Neuronal stem cell (in vitro differentiated cells): ENCODE results near the gene GPR87.

Source experiments
- DNase-seq: peaks from one replicate; pipeline ENCODE4 v3.0.0-alpha.2; 2013; ENCODE audit warnings: low spot score
- H2AFZ ChIP-seq: one replicate; pipeline ENCODE4 v1.6.1; 2013; ENCODE audit warnings: mild to moderate bottlenecking, low read length, inconsistent platforms
- H2AK5ac ChIP-seq: 2 replicates; pipeline ENCODE4 v1.6.1; 2013; ENCODE audit warnings: low read depth, mild to moderate bottlenecking, inconsistent platforms, low read length, moderate library complexity, mixed read lengths
- H2BK120ac ChIP-seq: 2 replicates; pipeline ENCODE4 v1.6.1; 2013; ENCODE audit warnings: low read depth, mild to moderate bottlenecking, inconsistent platforms, low read length, moderate library complexity, mixed read lengths
- H2BK12ac ChIP-seq: one replicate; pipeline ENCODE4 v1.6.1; 2013; ENCODE audit warnings: low read length, inconsistent platforms
- H2BK15ac ChIP-seq: 2 replicates; pipeline ENCODE4 v1.6.1; 2013; ENCODE audit warnings: mild to moderate bottlenecking, low read length, inconsistent platforms, mixed read lengths
- H2BK5ac ChIP-seq: one replicate; pipeline ENCODE4 v1.6.1; 2013; ENCODE audit warnings: inconsistent platforms, mild to moderate bottlenecking, low read length, moderate library complexity
- H3K14ac ChIP-seq: one replicate; pipeline ENCODE4 v1.6.1; 2013; ENCODE audit warnings: low read length, inconsistent platforms
- H3K18ac ChIP-seq: 2 replicates; pipeline ENCODE4 v1.6.1; 2013; ENCODE audit warnings: low read length, inconsistent platforms
- H3K23ac ChIP-seq: 2 replicates; pipeline ENCODE4 v1.6.1; 2013; ENCODE audit warnings: low read depth, mild to moderate bottlenecking, mixed read lengths, low read length, inconsistent platforms; ENCODE audit not compliant: poor library complexity
- H3K27ac ChIP-seq: replicated peaks from 3 replicates; pipeline ENCODE4 v1.5.1; 2013; ENCODE audit warnings: low read length, inconsistent platforms
- H3K27me3 ChIP-seq, 3 experiments: 2 replicates each; pipeline ENCODE4 v1.6.1; 2013; ENCODE audit warnings: low read length in 3 of 3, mild to moderate bottlenecking in 2 of 3, inconsistent platforms in 1 of 3, low read depth in 1 of 3, mixed read lengths in 1 of 3, moderate library complexity in 1 of 3; ENCODE audit not compliant: control insufficient read depth in 3 of 3, insufficient read depth in 3 of 3
- H3K36me3 ChIP-seq, 2 donors: replicated peaks in 1 of 2; 2 replicates each; pipeline ENCODE4 v1.6.1; 2013; ENCODE audit warnings: low read length in 2 of 2; ENCODE audit not compliant: control insufficient read depth in 2 of 2, insufficient read depth in 2 of 2
- H3K4ac ChIP-seq: 2 replicates; pipeline ENCODE4 v1.6.1; 2013; ENCODE audit warnings: inconsistent platforms, mild to moderate bottlenecking, low read length, moderate library complexity
- H3K4me1 ChIP-seq, 2 donors: 1 replicate in 1 of 2; 2 replicates in 1 of 2; pipeline ENCODE4 v1.6.1; 2013; ENCODE audit warnings: low read length in 2 of 2, low read depth in 1 of 2; ENCODE audit not compliant: control insufficient read depth in 2 of 2, insufficient read depth in 1 of 2
- H3K4me2 ChIP-seq: one replicate; pipeline ENCODE4 v1.6.1; 2013; ENCODE audit warnings: mild to moderate bottlenecking, low read length, inconsistent platforms; ENCODE audit not compliant: insufficient read depth, poor library complexity, severe bottlenecking
- H3K4me3 ChIP-seq, 2 donors: 2 replicates each; pipeline ENCODE4 v1.5.1; 2013; ENCODE audit warnings: low read length in 2 of 2, mild to moderate bottlenecking in 2 of 2, inconsistent platforms in 1 of 2, moderate library complexity in 1 of 2
- H3K79me1 ChIP-seq: one replicate; pipeline ENCODE4 v1.6.1; 2013; ENCODE audit warnings: low read depth, mild to moderate bottlenecking, inconsistent platforms, low read length, moderate library complexity
- H3K9ac ChIP-seq: one replicate; pipeline ENCODE4 v1.6.1; 2013; ENCODE audit warnings: mild to moderate bottlenecking, low read depth, low read length, inconsistent platforms; ENCODE audit not compliant: poor library complexity
- H3K9me3 ChIP-seq, 2 donors: replicated peaks in 1 of 2; 2 replicates each; pipeline versions ENCODE3 to v1.6.1; 2013; ENCODE audit warnings: low read length in 2 of 2, mild to moderate bottlenecking in 2 of 2, inconsistent platforms in 1 of 2, low read depth in 1 of 2, mixed read lengths in 1 of 2, moderate library complexity in 1 of 2; ENCODE audit not compliant: control insufficient read depth in 2 of 2, insufficient read depth in 1 of 2
- H4K8ac ChIP-seq: one replicate; pipeline ENCODE4 v1.6.1; 2013; ENCODE audit warnings: low read depth, mild to moderate bottlenecking, inconsistent platforms, low read length, moderate library complexity
- H4K91ac ChIP-seq: one replicate; pipeline ENCODE4 v1.6.1; 2013; ENCODE audit warnings: low read length, low read depth, mild to moderate bottlenecking, inconsistent platforms; ENCODE audit not compliant: poor library complexity
- WGBS, 2 donors: extraction: QIAGEN DNeasy Blood & Tissue Kit; methylation state at CpG; one replicate each; pipeline ENCODE4 v1.1.7; 2013; ENCODE audit warnings: missing lambda C conversion rate in 2 of 2, mixed read lengths in 1 of 2; ENCODE audit not compliant: insufficient read length in 2 of 2, insufficient replicate concordance in 1 of 2; ENCODE audit errors: extremely low coverage in 2 of 2; 5-methylcytosine and 5-hydroxymethylcytosine counted together

GPR87 gene

DNA sequence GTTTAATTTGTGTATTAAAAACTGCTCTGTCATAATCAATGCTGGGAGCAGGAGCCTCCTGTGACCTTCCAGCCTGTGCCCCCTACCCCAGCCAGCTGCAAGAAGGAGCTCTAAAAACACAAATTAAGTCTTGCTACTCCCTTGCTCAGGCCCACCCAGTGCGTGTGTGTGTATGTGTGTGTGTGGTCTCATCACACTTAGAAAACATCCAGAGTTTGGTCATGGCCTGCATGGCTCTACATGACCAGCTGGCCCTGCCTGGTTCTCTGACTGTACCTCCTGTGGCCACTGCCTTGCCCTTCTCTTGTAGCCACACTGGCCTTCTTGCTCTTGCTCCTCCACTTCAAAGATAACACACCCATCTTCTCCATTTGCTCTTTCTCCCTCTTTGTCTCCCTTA, 52.0 kb downstream of the GPR87 start:
- WGBS, 2 donors: no CpG with 5 or more reads among the region's 1 CpG
- Histone ChIP-seq H3K4me3 (no peak overlapping the region), H4K91ac (no peak overlapping the region), H3K4me1 (peaks cover 0 to 3% of the 10 kb centered on the region in 2 donors), H2BK15ac (no peak overlapping the region), H3K36me3 (peaks cover 0 to 2% of the 10 kb centered on the region in 2 donors), H3K27ac (no peak overlapping the region), H3K9ac (no peak overlapping the region), H2BK120ac (no peak overlapping the region), H2BK5ac (no peak overlapping the region), H3K14ac (no peak overlapping the region), H3K79me1 (no peaks in the 10 kb centered on the region), H2BK12ac (no peak overlapping the region), H3K18ac (no peak overlapping the region), H3K9me3 (no peaks in the 10 kb centered on the region), H3K4ac (no peak overlapping the region), H3K4me2 (no peak overlapping the region), H4K8ac (no peak overlapping the region), H2AK5ac (no peak overlapping the region), H3K23ac (no peak overlapping the region), H2AFZ (no peak overlapping the region), H3K27me3 (no peaks in the 10 kb centered on the region)
- DNase-seq: no peak

GRCh38 chr3:151262871-151263525, 53.6 kb downstream of the GPR87 start:
- H3K23ac ChIP-seq: no peak overlapping the region
- no peak overlapping the region for H3K4me2 ChIP-seq
- H3K4me3 ChIP-seq: no peak overlapping the region
- no peaks in the 10 kb centered on the region for H3K79me1 ChIP-seq
- no peaks in the 10 kb centered on the region for H3K27me3 ChIP-seq
- no peak overlapping the region for H2BK12ac ChIP-seq
- peaks cover 0 to 3% of the 10 kb centered on the region in 2 donors for H3K4me1 ChIP-seq
- no peaks in the 10 kb centered on the region for H3K9me3 ChIP-seq
- H4K8ac ChIP-seq: no peak overlapping the region
- no peak overlapping the region for H2AK5ac ChIP-seq
- H3K36me3 ChIP-seq: peaks cover 0 to 2% of the 10 kb centered on the region in 2 donors
- H3K18ac ChIP-seq: no peak overlapping the region
- H2BK15ac ChIP-seq: no peak overlapping the region
- H2AFZ ChIP-seq: no peak overlapping the region
- H3K14ac ChIP-seq: no peak overlapping the region
- H2BK5ac ChIP-seq: no peak overlapping the region
- WGBS, 2 donors: no CpG with 5 or more reads among the region's 8 CpGs
- DNase-seq: no peak
- H3K4ac ChIP-seq: no peak overlapping the region
- no peak overlapping the region for H3K27ac ChIP-seq
- no peak overlapping the region for H4K91ac ChIP-seq
- H2BK120ac ChIP-seq: no peak overlapping the region
- H3K9ac ChIP-seq: no peak overlapping the region

- H3K79me1 ChIP-seq: no peaks in the 10 kb centered on the region
- H3K4ac ChIP-seq: no peak overlapping the region
- H3K27me3 ChIP-seq: no peaks in the 10 kb centered on the region
- no peak overlapping the region for H3K9ac ChIP-seq
- H2AK5ac ChIP-seq: no peak overlapping the region
- H3K4me2 ChIP-seq: no peak overlapping the region
- H3K27ac ChIP-seq: no peak overlapping the region
- H4K91ac ChIP-seq: no peak overlapping the region
- H3K9me3 ChIP-seq: no peaks in the 10 kb centered on the region
- peaks cover 0 to 2% of the 10 kb centered on the region in 2 donors for H3K36me3 ChIP-seq
- H2AFZ ChIP-seq: no peak overlapping the region
- H2BK12ac ChIP-seq: no peak overlapping the region
- no CpG with 5 or more reads among the region's 3 CpGs for WGBS, 2 donors
- no peak overlapping the region for H2BK5ac ChIP-seq
- no peak overlapping the region for H3K23ac ChIP-seq
- no peak overlapping the region for H3K4me3 ChIP-seq
- H3K14ac ChIP-seq: no peak overlapping the region
- no peak overlapping the region for H2BK120ac ChIP-seq
- H3K18ac ChIP-seq: no peak overlapping the region
- no peak for DNase-seq
- no peak overlapping the region for H4K8ac ChIP-seq
- no peaks in the 10 kb centered on the region for H3K4me1 ChIP-seq
- H2BK15ac ChIP-seq: no peak overlapping the region
These were observed 57.0 kb downstream of the GPR87 start for GRCh38 chr3:151259664-151260063.

DNA sequence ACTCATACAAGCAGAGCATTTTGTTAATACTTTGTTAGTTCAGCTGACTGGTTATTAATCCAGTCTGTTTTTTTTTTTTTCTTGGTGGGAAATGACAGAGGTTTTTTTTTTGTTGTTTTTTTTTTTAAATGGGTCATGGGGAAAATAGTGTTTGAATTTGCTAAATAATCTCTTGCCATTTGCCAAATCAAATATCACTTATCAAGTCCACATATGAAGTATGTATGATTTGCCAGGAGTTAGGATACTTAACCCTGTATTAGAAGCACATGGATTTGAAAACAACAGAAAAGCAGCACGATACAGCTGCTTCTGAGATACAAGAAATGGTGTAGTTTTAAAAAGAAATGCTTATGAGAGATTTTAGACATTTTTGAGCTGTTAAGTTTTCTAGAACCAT, 59.9 kb downstream of the GPR87 start:
- no peak overlapping the region for H3K27ac ChIP-seq
- no peak overlapping the region for H2AFZ ChIP-seq
- no peak overlapping the region for H2BK12ac ChIP-seq
- H3K36me3 ChIP-seq: peaks cover 0 to 2% of the 10 kb centered on the region in 2 donors
- H3K79me1 ChIP-seq: no peaks in the 10 kb centered on the region
- no peak for DNase-seq
- no CpG with 5 or more reads among the region's 1 CpG for WGBS, 2 donors
- no peak overlapping the region for H3K4me2 ChIP-seq
- no peak overlapping the region for H3K23ac ChIP-seq
- no peak overlapping the region for H2AK5ac ChIP-seq
- H4K8ac ChIP-seq: no peak overlapping the region
- no peak overlapping the region for H2BK120ac ChIP-seq
- H3K9me3 ChIP-seq: no peaks in the 10 kb centered on the region
- H4K91ac ChIP-seq: no peak overlapping the region
- H2BK5ac ChIP-seq: no peak overlapping the region
- H3K4ac ChIP-seq: no peak overlapping the region
- H3K4me1 ChIP-seq: no peaks in the 10 kb centered on the region
- no peak overlapping the region for H3K4me3 ChIP-seq
- no peaks in the 10 kb centered on the region for H3K27me3 ChIP-seq
- H2BK15ac ChIP-seq: no peak overlapping the region
- H3K14ac ChIP-seq: no peak overlapping the region
- H3K18ac ChIP-seq: no peak overlapping the region
- H3K9ac ChIP-seq: no peak overlapping the region
